Measurements from ENCODE around the gene AP2B1. TPM values are rescaled to one million over a fixed set of nuclear protein-coding genes. Genes with fewer than 3 reads are reported as not detected.
"Not testable (repeated sequence)": the region's sequence is repeated elsewhere in the genome, so short reads cannot be mapped to it uniquely, and the experiment has no call there.

Gene AP2B1
- total RNA-seq, 1 donor from 2014 or later, result 37.9 TPM

DNA sequence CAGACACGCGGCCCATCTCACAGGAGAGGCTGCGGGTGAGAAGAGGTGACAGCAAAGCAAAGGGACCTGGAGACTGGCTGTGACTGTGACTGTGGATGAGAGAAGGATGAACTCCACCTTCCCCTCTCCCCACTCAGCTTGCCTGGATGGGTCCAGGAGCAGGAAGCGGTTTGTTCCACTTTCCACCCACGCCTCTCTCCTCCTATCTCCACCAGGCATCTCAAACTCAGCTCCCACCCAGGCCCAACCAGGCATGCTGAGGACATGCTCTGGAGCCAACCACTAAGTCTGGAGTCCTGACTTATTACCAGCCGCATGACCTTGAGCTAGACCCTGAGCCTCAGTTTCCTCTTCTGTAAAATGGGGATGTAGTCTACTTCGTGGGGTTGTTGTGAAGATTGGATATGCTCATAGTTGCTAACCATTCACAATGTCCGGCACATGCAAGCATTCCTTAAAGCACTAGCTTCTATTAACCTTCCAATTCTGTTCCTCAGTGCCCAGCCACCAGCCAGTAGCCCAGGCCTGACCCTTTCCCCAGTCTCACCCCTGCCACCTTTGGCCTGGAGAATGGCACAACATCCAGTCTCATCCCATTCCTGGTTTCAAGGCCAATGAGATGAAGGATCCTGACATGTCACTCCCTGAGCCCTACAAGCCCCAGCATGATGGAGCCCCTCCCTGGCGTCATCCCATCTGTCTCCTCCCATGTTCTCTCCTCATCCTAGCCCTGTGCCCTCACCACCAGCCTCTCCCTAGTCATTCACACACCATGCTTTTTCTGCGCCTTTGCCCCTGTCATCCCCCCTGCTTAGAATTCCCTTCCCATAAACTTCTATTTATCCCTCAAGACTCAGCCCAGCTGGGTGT is 163.6 kb downstream of the AP2B1 start:
- ATAC-seq, result peak; percentile 62

DNA sequence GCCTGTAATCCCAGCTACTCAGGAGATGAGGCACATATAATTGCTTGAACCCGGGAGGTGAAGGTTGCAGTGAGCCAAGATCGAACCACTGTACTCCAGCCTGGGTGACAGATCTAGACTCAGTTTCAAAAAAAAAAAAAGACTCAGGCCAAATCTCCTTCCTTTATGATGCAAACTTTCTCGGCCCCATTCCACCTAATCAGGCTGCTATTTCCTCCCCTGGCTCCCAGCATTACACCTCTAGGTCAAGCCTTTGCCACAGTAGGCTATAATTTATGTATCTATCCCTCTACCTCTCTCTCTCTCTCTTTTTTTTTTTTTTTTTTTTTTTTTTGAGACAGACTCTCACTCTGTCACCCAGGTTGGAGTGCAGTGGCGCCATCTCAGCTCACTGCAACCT is 164.4 kb downstream of the AP2B1 start:
- not testable (repeated sequence) for ATAC-seq

DNA sequence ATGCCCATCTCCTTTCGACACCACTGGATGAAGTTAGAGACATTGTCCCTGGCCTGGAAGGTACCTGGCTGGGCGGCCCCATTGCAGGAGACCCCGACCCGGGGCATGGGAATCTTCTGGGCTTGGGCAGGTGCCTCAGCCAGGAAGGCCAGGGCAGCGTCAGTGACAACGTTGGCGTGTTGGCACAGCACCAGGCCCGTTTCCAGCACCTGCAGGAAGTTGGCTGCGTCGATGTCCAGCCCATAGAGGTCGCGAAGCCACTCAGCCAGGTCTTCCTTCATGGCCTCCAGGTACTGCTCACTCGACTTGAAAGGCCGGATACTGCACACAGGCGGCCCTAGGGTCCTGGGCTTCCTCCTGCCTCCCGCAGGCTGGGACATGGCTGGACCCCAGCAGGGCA is 165.3 kb downstream of the AP2B1 start:
- ATAC-seq, result no peak

DNA sequence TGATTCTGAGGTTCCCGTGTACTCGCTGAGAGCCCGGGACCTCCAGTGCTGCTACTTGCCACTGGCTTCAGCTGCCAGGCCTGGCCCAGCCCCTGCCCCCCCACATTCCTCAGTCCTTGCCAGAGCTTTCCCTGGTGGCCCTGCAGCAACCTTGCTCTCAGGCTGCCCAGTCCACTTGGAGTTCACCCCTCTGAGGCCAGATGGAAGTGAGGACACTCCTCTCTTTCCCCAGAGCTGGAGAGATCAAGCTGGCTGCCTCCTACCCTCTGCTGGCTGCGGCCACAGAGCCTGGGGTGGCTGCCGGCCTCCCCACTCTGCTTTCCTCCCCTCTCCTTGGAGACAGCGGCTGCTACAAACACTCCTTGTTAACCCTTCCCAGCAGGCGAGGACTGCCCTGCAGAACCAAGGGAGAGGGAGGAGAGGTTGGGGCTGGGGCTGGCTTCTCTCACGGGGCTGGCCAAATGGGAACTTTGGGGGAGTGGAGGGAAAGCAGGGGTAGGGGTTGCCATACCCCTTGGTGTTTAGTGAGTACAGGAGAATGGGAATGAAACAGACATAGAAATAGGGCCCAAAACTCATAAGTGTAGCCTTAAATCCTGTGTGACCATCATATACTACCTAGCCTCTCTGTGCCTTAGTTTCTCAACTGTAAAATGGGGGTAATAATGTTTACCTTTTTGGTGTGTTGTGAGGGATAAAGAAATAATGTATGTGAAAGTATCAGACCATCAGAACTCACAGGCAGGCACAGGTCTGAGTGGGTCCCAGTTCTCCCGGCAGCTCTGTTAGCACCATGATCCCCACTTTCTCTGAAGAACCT is 166.0 kb downstream of the AP2B1 start, which contains the start of gene GAS2L2:
Gene GAS2L2, minus strand, starts transcription at position 295 of the 820 bp plus-strand sequence. CDS start 389 bp downstream, outside the sequence.
- ATAC-seq, result no peak

DNA sequence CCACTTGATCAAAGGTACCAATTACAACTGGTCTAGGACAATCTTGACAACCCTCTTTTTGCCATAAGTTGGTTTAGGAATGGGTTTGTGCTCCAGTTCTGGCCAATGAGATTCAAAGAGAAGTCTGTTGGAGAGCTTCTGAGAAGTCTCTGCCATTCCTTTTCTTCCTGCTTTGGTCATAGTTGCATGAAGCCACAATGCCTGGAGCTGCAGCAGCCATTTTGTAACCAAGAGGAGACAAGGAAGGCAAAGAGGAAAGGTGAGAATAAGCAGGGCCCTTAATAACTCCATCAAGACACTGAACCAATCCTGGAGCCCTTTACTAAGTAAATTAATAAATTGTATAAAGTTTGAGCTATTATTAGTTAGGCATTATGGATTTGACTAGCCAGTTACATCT is 170.1 kb downstream of the AP2B1 start:
- no peak for ATAC-seq

DNA sequence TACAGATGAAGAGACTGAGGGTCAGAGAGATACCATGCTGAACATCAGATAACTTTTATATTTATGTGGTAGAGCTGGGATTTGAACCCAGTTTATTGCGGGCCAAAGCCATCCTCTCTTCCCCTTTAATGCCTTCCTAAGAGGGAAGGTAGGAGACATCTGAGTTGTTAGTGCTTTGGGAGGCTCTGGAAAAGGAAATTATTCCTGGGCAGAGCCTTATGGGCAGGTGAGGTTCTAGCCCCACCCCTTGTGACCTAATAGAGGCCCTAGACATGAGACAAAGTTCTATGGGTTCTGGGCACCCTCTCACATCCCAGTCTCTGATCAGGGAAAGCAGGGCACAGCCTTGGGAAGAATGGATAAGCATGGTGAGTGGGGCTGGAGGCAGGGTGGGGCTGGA is 173.5 kb downstream of the AP2B1 start, which contains the start of gene C17orf50:
Gene C17orf50, plus strand, starts transcription at position 301 of the 400 bp plus-strand sequence. Its CDS starts 55 bp downstream, at position 356.
- ATAC-seq, result no peak

DNA sequence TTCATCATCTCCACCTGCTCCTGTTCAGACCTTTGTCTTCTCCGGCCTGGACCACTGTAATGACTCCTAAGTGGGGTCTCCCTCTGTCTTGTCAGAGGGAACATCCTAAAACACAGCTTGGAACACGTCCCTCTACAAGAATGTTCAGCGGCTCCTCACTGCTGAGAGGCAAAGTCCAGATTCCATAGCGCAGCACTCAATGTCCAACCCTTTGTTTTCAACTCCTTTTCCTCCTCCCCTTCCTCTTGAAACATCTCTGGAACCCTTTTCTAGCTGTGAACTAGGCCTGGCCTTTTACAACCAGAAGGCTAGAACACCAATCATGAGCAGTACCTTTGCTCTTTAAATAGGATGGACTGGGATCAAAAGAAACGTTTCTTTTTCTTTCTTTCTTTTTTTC is 174.5 kb downstream of the AP2B1 start:
- ATAC-seq, result no peak

DNA sequence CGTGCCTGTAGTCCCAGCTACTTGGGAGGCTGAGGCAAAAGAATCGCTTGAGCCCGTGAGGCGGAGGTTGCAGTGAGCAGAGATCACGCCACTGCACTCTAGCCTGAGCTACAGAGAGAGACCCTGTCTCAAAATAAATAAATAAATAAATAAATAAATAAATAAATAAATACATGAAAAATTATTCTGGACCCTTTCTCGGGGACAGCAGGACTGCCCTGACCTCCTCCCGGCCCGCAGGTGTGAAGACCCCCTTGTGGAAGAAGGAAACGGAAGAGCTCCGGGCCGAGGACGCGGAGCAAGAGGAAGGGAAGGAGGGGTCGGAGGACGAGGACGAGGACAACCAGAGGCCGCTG is 176.6 kb downstream of the AP2B1 start:
- ATAC-seq, result no peak

DNA sequence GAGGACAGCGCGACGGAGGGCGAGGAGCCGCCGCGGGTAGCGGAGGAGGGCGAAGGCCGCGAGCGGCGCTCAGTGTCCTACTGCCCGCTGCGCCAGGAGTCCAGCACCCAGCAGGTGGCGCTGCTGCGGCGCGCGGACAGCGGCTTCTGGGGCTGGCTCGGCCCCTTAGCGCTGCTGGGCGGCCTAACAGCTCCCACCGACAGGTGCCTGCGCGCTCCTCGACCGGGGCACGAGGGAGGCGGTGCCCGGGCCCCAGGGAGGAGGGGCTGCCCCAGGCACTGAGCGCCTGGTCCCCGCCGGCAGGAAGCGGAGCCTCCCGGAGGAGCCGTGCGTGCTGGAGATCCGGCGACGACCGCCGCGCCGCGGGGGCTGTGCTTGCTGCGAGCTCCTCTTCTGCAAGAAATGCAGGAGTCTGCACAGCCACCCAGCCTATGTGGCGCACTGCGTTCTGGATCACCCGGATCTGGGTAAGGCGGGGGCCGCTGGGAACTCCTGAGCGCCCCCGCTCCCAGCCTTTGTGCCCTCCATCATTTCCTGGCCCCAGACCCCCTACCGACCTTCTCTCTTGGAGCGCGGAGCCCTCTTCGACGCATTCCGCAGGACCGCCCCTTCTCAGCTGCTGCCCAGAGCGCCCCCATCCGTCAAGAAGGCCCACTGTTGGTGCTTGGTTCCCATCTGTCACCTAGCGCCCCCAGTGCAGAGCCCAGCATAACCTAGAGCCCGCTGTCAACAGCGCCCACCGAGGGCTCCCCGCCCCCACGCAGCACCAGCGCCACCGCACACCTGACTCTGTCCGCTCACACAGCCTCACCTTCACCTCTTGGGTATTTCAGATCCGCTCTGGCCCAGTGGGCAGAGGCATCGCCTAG is 177.2 kb downstream of the AP2B1 start:
- ATAC-seq, result peak; percentile 92

DNA sequence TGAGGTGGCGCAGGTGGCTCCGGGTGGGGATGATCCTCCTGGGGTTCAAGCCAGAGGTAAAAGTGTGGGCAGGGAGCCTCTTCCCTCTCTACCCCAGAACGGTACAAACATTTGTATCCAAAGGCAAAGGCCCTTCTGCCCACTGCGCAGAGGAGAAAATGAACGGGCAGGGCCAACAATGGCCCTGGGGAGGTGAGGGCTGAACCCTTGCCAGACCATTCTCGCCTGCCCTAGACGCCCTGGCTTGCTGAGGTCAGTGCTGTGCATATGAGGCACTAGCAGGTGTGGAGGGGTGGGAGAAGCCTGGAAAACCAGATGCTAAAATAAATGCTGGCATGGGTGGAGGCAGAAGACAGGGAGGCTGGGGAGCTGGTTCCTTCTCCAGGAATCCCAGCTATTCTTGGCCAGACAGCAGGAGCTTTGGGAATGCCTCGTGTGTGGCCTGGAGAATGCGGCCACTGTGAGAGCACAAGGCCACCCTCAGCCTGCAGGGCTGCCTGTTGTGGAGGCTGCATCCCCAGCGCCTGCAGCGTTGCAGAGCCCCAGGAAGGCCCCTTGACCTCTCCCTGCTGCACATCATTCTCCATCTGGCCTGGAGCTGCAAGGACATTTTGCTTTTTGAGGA is 178.1 kb downstream of the AP2B1 start:
- ATAC-seq, result no peak

DNA sequence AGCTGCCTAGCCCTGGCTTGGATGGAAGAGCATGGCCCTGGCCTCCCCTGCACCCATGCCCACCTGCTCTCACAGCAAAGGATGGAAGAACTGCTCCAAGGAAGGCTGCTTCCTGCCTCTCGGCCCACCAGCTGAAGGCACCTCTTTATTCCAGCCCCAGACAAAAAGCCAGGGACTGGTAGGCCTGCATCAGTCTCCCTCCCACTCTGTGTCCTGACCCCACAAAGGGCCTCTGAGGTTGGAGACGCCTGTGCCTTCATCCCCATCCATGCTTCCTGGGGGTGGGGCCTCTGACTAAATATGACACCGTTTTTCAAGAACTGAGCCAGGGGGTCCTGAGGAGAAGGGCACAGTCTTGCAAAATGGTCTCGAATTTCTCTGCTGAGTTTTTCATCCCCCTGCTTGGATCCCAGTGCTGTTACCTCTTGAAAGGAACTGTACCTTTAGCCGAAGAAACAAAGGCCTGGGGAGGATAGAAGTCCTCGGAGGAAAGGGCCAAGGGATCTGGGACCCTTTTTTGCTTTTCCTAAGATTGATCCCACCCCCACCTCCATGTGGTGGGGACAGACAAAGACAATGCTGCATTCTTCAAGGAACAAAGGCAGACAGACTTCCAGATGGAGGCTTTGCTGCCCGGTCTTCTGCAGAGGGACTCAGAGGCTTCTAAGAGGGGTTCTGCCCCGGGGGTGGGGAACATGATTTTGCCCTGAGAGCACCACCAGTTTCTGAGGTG is 178.8 kb downstream of the AP2B1 start:
- ATAC-seq, result no peak

DNA sequence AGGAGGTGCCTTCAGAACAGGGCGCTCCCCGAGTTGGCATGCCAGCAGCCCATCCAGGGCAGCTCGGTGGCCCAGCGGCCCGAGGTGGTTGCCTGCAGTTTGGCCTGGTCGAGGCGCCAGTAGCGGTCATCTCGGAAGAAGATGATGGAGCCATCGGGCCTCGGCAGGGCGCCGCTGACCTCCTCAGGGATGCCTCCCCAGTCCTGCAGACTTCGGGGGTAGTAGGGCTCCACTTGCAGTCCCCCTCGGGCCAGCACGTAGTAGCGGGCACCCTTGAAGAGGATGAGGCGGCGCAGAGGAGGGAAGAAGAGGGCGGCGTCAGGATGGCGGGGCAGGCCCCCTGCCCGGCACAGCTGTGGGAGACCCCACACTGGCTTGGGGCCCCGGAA is 179.4 kb downstream of the AP2B1 start:
- ATAC-seq, result no peak

DNA sequence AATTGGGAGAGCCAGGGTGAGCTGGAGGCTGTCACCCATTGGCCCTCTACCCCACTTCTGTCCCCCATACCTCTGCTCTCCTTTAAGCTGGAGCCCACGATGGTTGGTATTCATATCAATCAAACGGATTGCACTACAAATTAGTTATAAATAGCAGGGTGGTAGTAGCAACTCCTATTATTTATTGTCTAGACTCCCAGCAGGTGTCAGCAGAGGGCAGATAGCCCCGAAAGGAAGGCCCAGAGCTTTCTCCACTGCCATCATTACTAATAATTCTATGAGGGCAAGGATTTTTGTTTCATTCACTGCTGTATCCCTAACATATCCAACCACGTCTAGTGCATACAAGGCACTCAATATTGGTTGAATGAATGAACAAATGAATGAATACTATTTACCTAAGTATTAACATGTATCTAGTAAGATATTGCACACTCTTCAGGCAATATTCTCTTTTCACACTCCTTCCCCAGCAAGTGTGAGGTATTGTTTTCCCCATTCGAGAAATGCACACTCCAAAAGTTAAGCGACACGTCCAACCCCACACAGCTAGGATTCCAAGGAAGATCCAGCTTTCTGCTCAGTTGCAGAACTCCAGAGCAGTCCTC is 179.9 kb downstream of the AP2B1 start:
- ATAC-seq, result no peak

DNA sequence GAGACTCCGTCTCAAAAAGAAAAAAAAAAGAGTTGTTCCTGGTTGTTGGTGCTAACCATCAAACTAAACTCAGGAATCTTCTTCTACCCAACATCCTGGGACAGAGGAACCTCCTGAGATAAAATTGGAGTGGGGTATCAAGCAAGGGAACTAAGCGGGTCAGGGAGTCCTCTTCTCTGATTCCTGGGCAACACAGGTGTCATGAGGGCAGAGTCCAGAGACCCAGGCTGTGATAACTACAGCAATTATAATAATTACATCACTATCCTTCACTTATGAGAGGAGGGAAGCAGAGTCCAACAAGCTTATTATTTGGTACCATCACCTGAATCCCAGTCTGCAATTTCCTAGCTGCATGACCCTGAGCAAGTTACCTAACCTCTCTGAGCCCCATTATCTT is 181.7 kb downstream of the AP2B1 start:
- no peak for ATAC-seq

DNA sequence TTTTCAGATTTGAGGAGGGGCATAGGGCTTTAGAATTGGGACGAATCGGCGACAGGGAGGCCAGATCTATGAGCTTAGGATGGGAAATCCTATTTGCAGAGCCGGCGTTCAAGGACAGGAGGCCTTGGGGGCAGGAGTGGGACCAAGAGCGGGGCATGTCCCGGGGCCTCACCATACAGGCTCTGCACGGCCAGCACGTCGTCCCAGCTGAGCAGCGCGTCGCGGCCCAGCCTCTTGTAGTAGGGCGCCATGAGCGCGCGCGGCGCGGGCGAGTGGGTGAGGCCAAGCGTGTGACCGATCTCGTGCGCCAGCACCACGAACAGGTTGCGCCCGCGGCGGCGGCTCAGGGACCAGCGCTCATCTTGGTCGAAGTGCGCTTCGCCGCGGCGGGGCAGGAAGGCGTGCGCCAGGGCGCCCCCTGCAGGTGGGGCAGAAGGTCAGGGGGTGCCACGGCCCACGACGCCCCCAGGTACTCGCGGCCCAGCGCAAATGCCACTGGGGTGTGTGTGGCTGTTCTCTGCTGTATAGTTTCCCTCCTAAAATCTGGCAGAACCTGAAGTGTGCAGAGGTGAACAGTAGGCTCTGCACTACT is 182.9 kb downstream of the AP2B1 start:
- no peak for ATAC-seq

DNA sequence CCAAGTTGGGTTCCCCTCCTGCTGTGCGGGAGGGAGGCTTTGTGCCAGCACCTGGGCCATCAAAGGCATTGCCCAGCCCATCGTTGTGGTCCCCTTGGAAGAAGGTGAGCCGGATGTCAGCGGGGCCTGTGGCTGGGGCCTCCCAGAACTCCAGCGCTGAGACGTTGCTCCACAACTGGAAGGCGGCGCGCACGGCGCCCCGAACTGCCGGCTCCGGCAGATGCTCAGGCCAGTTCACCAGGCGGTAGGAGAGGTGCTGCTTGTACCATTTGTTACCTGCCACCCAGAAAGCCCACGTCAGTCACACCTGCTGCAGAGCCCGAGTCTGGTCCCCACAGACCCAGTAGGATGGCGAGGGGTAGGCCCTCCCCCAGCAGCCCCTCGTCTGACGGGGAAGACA is 186.0 kb downstream of the AP2B1 start:
- no peak for ATAC-seq

DNA sequence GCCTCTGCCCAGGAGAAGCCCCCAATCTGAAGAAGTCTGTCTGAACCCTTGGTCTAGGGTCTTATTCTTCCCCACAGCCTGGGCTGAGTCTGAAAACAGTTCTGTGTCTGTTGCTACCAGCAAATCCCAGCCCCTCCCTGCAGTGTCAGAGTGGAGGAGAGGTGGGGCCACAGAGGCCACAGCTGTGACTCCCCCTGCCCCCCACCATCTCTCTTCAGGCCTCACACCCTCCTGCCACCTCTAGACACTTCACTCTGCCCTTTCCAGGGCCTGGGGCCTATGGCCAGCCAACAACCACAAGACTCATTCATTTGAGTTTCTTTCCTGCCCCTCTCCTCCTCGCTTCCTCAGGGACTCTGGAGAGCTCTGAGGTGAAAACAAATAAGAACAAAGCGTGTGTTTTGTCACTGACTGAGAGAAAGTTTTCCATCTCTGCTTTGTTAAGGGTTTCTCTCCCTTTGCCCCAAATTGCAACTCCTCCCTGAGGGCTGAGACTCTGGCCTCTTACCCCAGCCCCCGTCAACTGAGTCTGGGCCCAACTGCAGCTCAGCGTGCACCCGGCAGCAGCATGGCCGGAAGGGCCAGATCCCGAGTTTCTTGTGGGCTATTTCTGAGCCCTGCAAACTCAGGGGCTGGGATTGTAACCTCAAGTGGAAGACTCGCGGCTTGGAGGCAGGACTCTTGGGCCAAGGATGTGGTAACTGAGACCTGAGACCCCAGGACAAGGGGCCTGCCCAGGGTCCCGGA is 186.7 kb downstream of the AP2B1 start:
- ATAC-seq, result no peak

DNA sequence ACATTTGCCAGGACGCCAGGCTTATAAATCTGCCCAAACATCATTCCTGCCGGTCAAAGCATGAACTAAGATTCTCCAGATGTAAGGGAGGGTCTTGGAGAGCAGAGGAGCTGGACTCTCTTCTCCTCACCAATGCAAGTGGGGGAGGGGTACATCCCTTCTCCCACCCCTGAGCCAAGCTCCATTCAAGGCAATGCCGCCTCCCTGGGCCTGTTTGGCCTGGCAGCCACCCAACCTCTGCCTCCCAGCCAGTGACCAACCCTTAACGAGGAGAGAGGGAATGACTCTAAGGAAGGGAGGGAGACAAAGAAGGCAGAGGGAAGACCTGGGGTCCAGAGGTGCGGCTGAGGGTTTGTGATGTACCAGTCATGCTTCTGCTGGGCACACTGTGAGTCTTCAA is 187.4 kb downstream of the AP2B1 start:
- peak; percentile 37 for ATAC-seq

DNA sequence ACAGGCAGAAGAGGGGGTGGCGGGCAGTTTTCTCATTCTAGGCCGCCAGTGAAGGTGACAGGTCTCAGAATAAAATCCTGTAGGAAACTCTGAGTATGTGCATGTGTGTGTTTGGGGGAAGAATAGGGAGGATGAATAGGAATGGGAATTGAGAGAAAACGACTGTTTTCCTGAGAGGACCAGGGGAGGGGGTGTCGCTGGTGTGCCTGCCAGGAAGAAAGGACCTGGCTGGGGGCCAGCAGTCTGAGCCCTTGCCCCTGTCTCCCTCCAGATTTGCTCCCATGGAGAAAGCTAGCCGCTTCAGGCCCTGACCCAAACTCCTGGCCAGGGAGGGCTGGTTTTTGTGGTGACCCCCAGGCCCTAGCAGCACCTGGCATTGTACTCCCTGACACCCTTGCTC is 187.9 kb downstream of the AP2B1 start:
- ATAC-seq, result no peak

DNA sequence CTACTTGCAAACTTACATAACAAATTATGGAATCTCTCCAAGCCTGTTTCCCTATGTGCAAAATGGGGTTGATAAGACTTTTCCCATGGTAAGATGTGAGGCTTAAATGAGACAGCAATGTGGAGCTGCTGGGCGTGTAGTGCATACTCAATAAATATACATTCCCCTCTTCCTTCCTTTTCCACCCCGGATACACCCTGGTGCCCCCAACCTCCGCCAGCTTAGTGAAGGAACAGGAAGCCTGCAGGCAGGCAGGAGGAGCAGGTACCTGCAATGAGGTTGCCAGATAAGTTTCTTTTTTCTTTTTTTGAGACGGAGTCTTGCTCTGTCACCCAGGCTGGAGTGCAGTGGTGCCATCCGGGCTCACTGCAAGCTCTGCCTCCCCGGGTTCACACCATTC is 188.5 kb downstream of the AP2B1 start:
- ATAC-seq, result no peak
